Superior temporal gyrus (tissue), 1 donor: ENCODE results near the gene TMEM271.

Experiments used
- DNase-seq: peaks from one replicate; pipeline ENCODE4 v3.0.0-alpha.2; 2016; ENCODE audit errors: extremely low spot score

TMEM271 gene

GRCh38 chr4:576245-576821 lies at the start of gene TMEM271:
Gene TMEM271 (minus strand): TSS chr4:576295. CDS start chr4:576062, 233 bp downstream.
- no peak for DNase-seq

- no peak for DNase-seq
These were observed 49.6 kb upstream of the TMEM271 start for GRCh38 chr4:625631-626161.

- no peak for DNase-seq
These were observed 48.9 kb upstream of the TMEM271 start, which contains the start of gene PDE6B for GRCh38 chr4:624705-625590. Gene PDE6B (plus strand): TSS chr4:625573. CDS start chr4:625627, 54 bp downstream.

GRCh38 chr4:623914-624566 lies 47.9 kb upstream of the TMEM271 start:
- no peak for DNase-seq

- no peak for DNase-seq
These were observed 47.2 kb upstream of the TMEM271 start for GRCh38 chr4:622996-623913.

- DNase-seq: no peak
These were observed 46.2 kb upstream of the TMEM271 start for GRCh38 chr4:622071-622995.

- no peak for DNase-seq
These were observed 45.4 kb upstream of the TMEM271 start for GRCh38 chr4:621296-622070.

- no peak for DNase-seq
These were observed 44.8 kb upstream of the TMEM271 start for GRCh38 chr4:620851-621261.

- no peak for DNase-seq
These were observed 44.1 kb upstream of the TMEM271 start for GRCh38 chr4:620201-620600.

- no peak for DNase-seq
These were observed 41.8 kb upstream of the TMEM271 start for GRCh38 chr4:617644-618641.

GRCh38 chr4:616911-617643 lies 41.0 kb upstream of the TMEM271 start:
- DNase-seq: no peak

- no peak for DNase-seq
These were observed 40.0 kb upstream of the TMEM271 start for GRCh38 chr4:616091-616490.

GRCh38 chr4:613126-613525 lies 37.0 kb upstream of the TMEM271 start:
- DNase-seq: no peak

GRCh38 chr4:612749-613125 lies 36.6 kb upstream of the TMEM271 start:
- DNase-seq: no peak

- no peak for DNase-seq
These were observed 36.1 kb upstream of the TMEM271 start for GRCh38 chr4:612052-612748.

- no peak for DNase-seq
These were observed 34.5 kb upstream of the TMEM271 start for GRCh38 chr4:610411-611261.
